ENCODE data around the gene NSUN4. TPM values are rescaled to one million over a fixed set of nuclear protein-coding genes. Genes with fewer than 3 reads are reported as not detected.
"Not testable (repeated sequence)": the region's sequence is repeated elsewhere in the genome, so short reads cannot be mapped to it uniquely, and the experiment has no call there.

The NSUN4 gene
- total RNA-seq, 1 experiment from 2014 or later, result 15.0 TPM

GRCh38 chr1:46365796-46366195 is 25.2 kb downstream of the NSUN4 start:
- DNase-seq (ENCODE audit: low spot score), result not testable (repeated sequence)

GRCh38 chr1:46367072-46367471 is 26.5 kb downstream of the NSUN4 start:
- no peak for DNase-seq (ENCODE audit: low spot score)

- not testable (repeated sequence) for DNase-seq (ENCODE audit: low spot score)
Measured at GRCh38 chr1:46367701-46368100, 27.1 kb downstream of the NSUN4 start.

- no peak for DNase-seq (ENCODE audit: low spot score)
Measured at GRCh38 chr1:46368791-46369190, 28.2 kb downstream of the NSUN4 start.

GRCh38 chr1:46369542-46370213 is 29.1 kb downstream of the NSUN4 start:
- no peak for DNase-seq (ENCODE audit: low spot score)

GRCh38 chr1:46370214-46370633 is 29.6 kb downstream of the NSUN4 start:
- DNase-seq (ENCODE audit: low spot score), result no peak

GRCh38 chr1:46372431-46372830 is 31.8 kb downstream of the NSUN4 start:
- DNase-seq (ENCODE audit: low spot score), result no peak

GRCh38 chr1:46379996-46380395 is 39.4 kb downstream of the NSUN4 start:
- no peak for DNase-seq (ENCODE audit: low spot score)

- no peak for DNase-seq (ENCODE audit: low spot score)
Measured at GRCh38 chr1:46380508-46380907, 39.9 kb downstream of the NSUN4 start.

GRCh38 chr1:46393510-46393909 is 52.9 kb downstream of the NSUN4 start:
- DNase-seq (ENCODE audit: low spot score), result no peak

- DNase-seq (ENCODE audit: low spot score), result no peak
Measured at GRCh38 chr1:46394108-46394871, 53.7 kb downstream of the NSUN4 start, which contains the start of gene FAAH. FAAH (plus strand) TSS chr1:46394317; CDS start chr1:46394349, 32 bp downstream.

- DNase-seq (ENCODE audit: low spot score), result no peak
Measured at GRCh38 chr1:46394872-46395465, 54.4 kb downstream of the NSUN4 start.

- DNase-seq (ENCODE audit: low spot score), result no peak
Measured at GRCh38 chr1:46396441-46397398, 56.1 kb downstream of the NSUN4 start.

- DNase-seq (ENCODE audit: low spot score), result no peak
Measured at GRCh38 chr1:46399307-46399706, 58.7 kb downstream of the NSUN4 start.

- no peak for DNase-seq (ENCODE audit: low spot score)
Measured at GRCh38 chr1:46400421-46400820, 59.8 kb downstream of the NSUN4 start.

- DNase-seq (ENCODE audit: low spot score), result no peak
Measured at GRCh38 chr1:46401154-46401913, 60.7 kb downstream of the NSUN4 start.

- DNase-seq (ENCODE audit: low spot score), result peak; percentile 96
Measured at GRCh38 chr1:46401964-46402626, 61.5 kb downstream of the NSUN4 start.

GRCh38 chr1:46403916-46404315 is 63.3 kb downstream of the NSUN4 start:
- DNase-seq (ENCODE audit: low spot score), result no peak

- DNase-seq (ENCODE audit: low spot score), result no peak
Measured at GRCh38 chr1:46404482-46405196, 64.0 kb downstream of the NSUN4 start.

- DNase-seq (ENCODE audit: low spot score), result no peak
Measured at GRCh38 chr1:46405197-46405555, 64.6 kb downstream of the NSUN4 start.
